Inflammatory macrophage treated with lipopolysaccharide for 1 hour (primary cell): ENCODE measurements around the gene IFI44L.

ENCODE experiments used
- DNase-seq, 2 donors: peaks; one replicate each; pipeline ENCODE4 v3.0.0-alpha.2; 2020 to 2022

IFI44L gene

DNA sequence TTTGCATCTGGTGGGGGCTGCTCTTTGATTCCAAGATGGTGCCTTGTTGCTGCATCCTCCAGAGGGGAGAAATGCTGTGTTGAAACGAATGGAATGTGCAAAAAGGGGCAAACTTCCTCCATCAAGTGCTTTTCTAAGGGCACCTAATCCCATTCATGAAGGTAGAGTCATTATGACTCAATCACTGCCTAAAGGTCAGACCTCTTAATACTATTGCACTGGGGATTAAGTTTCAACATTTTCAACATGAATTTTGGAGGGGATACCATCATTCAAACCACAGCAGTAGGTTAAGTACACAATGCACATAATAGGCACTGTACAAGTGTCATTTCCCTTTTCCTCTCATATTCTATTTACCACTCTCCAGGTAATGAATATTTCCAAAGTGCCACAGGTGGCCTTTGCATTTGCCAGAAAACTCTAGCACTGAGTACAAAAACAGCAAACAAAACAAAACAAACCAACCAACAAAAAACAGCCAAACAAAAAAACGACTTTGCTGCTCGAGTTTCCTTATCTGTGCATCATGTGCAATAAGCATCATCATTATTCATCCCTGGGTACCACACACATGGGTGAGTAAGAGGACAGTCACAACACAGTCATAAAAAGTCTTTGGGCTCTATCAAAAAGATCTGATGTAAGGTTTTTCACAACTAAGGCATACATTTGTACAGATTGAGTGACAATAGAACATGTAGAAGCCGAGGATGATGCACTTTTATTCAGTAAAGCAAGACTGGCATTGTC, 71.9 kb downstream of the IFI44L start:
- DNase-seq = no peak
